ENCODE results near the gene RNPS1. TPM values are rescaled to one million over a fixed set of nuclear protein-coding genes. Genes with fewer than 3 reads are reported as not detected.
A peak's percentile ranks its signal among the peaks of the same experiment; 100 is the strongest.

Gene RNPS1
- total and polyA plus RNA-seq, 2 experiments from 2014 or later = 220 to 319 TPM

GRCh38 chr16:2210386-2211365, 57.2 kb downstream of the RNPS1 start, which contains the start of gene BRICD5:
TSS of gene BRICD5 (minus strand) at chr16:2210863. CDS start at chr16:2210833, 30 bp downstream.
- DNase-seq (ENCODE audit: low read depth in 1 of 2, low spot score in 1 of 2) = peak in 1 of 2 donors; percentile 57
- no peak for TF ChIP-seq CTCF (IDR thresholded peaks at IDR 0.05; ENCODE audit: low read depth, low read length)
- Histone ChIP-seq H3K27ac (peak within 1 kb of the TSS; percentile 81), H3K27me3 (no peaks in the 10 kb centered on the region), H3K4me3 (no peak within 1 kb of the TSS), H3K9me3 (ENCODE audit: low read depth) (no peaks in the 10 kb centered on the region), H3K4me1 (ENCODE audit: low read depth) (peaks cover 26% of the 10 kb centered on the region), H3K36me3 (peaks cover 5% of the 10 kb centered on the region)

GRCh38 chr16:2210009-2210332, 58.0 kb downstream of the RNPS1 start:
- no peak for TF ChIP-seq CTCF (IDR thresholded peaks at IDR 0.05; ENCODE audit: low read depth, low read length)
- Histone ChIP-seq H3K36me3 (peaks cover 5% of the 10 kb centered on the region), H3K4me3 (no peak overlapping the region), H3K4me1 (ENCODE audit: low read depth) (peaks cover 26% of the 10 kb centered on the region), H3K9me3 (ENCODE audit: low read depth) (no peaks in the 10 kb centered on the region), H3K27me3 (no peaks in the 10 kb centered on the region), H3K27ac (peak overlapping the region; percentile 81)
- no peak for DNase-seq (ENCODE audit: low read depth in 1 of 2, low spot score in 1 of 2)

GRCh38 chr16:2209258-2210008, 58.5 kb downstream of the RNPS1 start:
- Histone ChIP-seq H3K9me3 (ENCODE audit: low read depth) (no peaks in the 10 kb centered on the region), H3K36me3 (peaks cover 5% of the 10 kb centered on the region), H3K27ac (peak overlapping the region; percentile 81), H3K4me1 (ENCODE audit: low read depth) (peaks cover 26% of the 10 kb centered on the region), H3K4me3 (no peak overlapping the region), H3K27me3 (no peaks in the 10 kb centered on the region)
- DNase-seq (ENCODE audit: low read depth in 1 of 2, low spot score in 1 of 2) = no peak
- no peak for TF ChIP-seq CTCF (IDR thresholded peaks at IDR 0.05; ENCODE audit: low read depth, low read length)

- Histone ChIP-seq H3K4me3 (no peak overlapping the region), H3K9me3 (ENCODE audit: low read depth) (no peaks in the 10 kb centered on the region), H3K27me3 (no peaks in the 10 kb centered on the region), H3K4me1 (ENCODE audit: low read depth) (peaks cover 26% of the 10 kb centered on the region), H3K27ac (no peak overlapping the region), H3K36me3 (peaks cover 5% of the 10 kb centered on the region)
- no peak for DNase-seq (ENCODE audit: low read depth in 1 of 2, low spot score in 1 of 2)
- TF ChIP-seq CTCF (IDR thresholded peaks at IDR 0.05; ENCODE audit: low read depth, low read length) = no peak
Measured at GRCh38 chr16:2208772-2209171, 59.2 kb downstream of the RNPS1 start.

GRCh38 chr16:2208308-2208707, 59.6 kb downstream of the RNPS1 start:
- no peak for DNase-seq (ENCODE audit: low read depth in 1 of 2, low spot score in 1 of 2)
- H3K27ac ChIP-seq = no peak overlapping the region
- no peaks in the 10 kb centered on the region for H3K27me3 ChIP-seq
- H3K4me1 ChIP-seq (ENCODE audit: low read depth) = peaks cover 23% of the 10 kb centered on the region
- no peak overlapping the region for H3K4me3 ChIP-seq
- no peak for TF ChIP-seq CTCF (IDR thresholded peaks at IDR 0.05; ENCODE audit: low read depth, low read length)
- H3K9me3 ChIP-seq (ENCODE audit: low read depth) = no peaks in the 10 kb centered on the region
- H3K36me3 ChIP-seq = peaks cover 5% of the 10 kb centered on the region

Measured in cardiac muscle cell (in vitro differentiated cells and primary cell).